ENCODE results near the gene RET.

RET gene

GRCh38 chr10:43065234-43065633 lies 11.6 kb upstream of the RET start:
- Histone ChIP-seq H2AFZ (ENCODE audit: low read depth) (no peak overlapping the region), H4K20me1 (ENCODE audit: insufficient read depth) (no peaks in the 10 kb centered on the region), H3K4me1 (ENCODE audit: low read depth, poor library complexity, severe bottlenecking) (no peaks in the 10 kb centered on the region), H3K4me3 (IDR thresholded peaks at IDR 0.05; ENCODE audit: insufficient read depth, low read depth, low read length) (no peak overlapping the region), H3K36me3 (ENCODE audit: insufficient read depth) (no peaks in the 10 kb centered on the region), H3K9ac (no peak overlapping the region), H3K27me3 (ENCODE audit: insufficient read depth, low read depth) (no peaks in the 10 kb centered on the region; the same call in 1 of the 2 replicates), H3K4me2 (no peak overlapping the region), H3K79me2 (ENCODE audit: insufficient read depth, low read depth) (no peaks in the 10 kb centered on the region), H3K27ac (no peak overlapping the region)
- no peak for TF ChIP-seq CTCF (conservative IDR thresholded peaks at IDR 0.05; ENCODE audit: low read depth, low read length)

- no peak overlapping the region for H3K4me3 ChIP-seq (IDR thresholded peaks at IDR 0.05; ENCODE audit: insufficient read depth, low read depth, low read length)
- H3K9ac ChIP-seq: no peak overlapping the region
- H4K20me1 ChIP-seq (ENCODE audit: insufficient read depth): no peaks in the 10 kb centered on the region
- H3K4me2 ChIP-seq: no peak overlapping the region
- H3K36me3 ChIP-seq (ENCODE audit: insufficient read depth): no peaks in the 10 kb centered on the region
- no peak overlapping the region for H3K27ac ChIP-seq
- H2AFZ ChIP-seq (ENCODE audit: low read depth): no peak overlapping the region
- no peaks in the 10 kb centered on the region for H3K79me2 ChIP-seq (ENCODE audit: insufficient read depth, low read depth)
- no peak for TF ChIP-seq CTCF (conservative IDR thresholded peaks at IDR 0.05; ENCODE audit: low read depth, low read length)
- no peaks in the 10 kb centered on the region for H3K4me1 ChIP-seq (ENCODE audit: low read depth, poor library complexity, severe bottlenecking)
- no peaks in the 10 kb centered on the region; the same call in 1 of the 2 replicates for H3K27me3 ChIP-seq (ENCODE audit: insufficient read depth, low read depth)
Observed at GRCh38 chr10:43065761-43066160, 11.1 kb upstream of the RET start.

- H3K9ac ChIP-seq: no peak overlapping the region
Observed at GRCh38 chr10:43066481-43066880, 10.4 kb upstream of the RET start.

GRCh38 chr10:43067391-43068135 lies 9.3 kb upstream of the RET start:
- Histone ChIP-seq H3K4me1 (ENCODE audit: low read depth, poor library complexity, severe bottlenecking) (no peaks in the 10 kb centered on the region), H2AFZ (ENCODE audit: low read depth) (no peak overlapping the region), H3K4me3 (IDR thresholded peaks at IDR 0.05; ENCODE audit: insufficient read depth, low read depth, low read length) (no peak overlapping the region), H3K9ac (no peak overlapping the region), H3K27me3 (ENCODE audit: insufficient read depth, low read depth) (no peaks in the 10 kb centered on the region; the same call in 1 of the 2 replicates), H3K4me2 (no peak overlapping the region), H3K36me3 (ENCODE audit: insufficient read depth) (no peaks in the 10 kb centered on the region), H4K20me1 (ENCODE audit: insufficient read depth) (no peaks in the 10 kb centered on the region), H3K27ac (no peak overlapping the region), H3K79me2 (ENCODE audit: insufficient read depth, low read depth) (no peaks in the 10 kb centered on the region)
- TF ChIP-seq CTCF (conservative IDR thresholded peaks at IDR 0.05; ENCODE audit: low read depth, low read length): no peak

More at GRCh38 chr10:43066481-43066880, 10.4 kb upstream of the RET start:
- Histone ChIP-seq H2AFZ (ENCODE audit: low read depth) (no peak overlapping the region), H3K79me2 (ENCODE audit: insufficient read depth, low read depth) (no peaks in the 10 kb centered on the region), H3K4me1 (ENCODE audit: low read depth, poor library complexity, severe bottlenecking) (no peaks in the 10 kb centered on the region), H4K20me1 (ENCODE audit: insufficient read depth) (no peaks in the 10 kb centered on the region), H3K27ac (no peak overlapping the region), H3K4me3 (IDR thresholded peaks at IDR 0.05; ENCODE audit: insufficient read depth, low read depth, low read length) (no peak overlapping the region), H3K36me3 (ENCODE audit: insufficient read depth) (no peaks in the 10 kb centered on the region), H3K27me3 (ENCODE audit: insufficient read depth, low read depth) (no peaks in the 10 kb centered on the region; the same call in 1 of the 2 replicates), H3K4me2 (no peak overlapping the region)
- no peak for TF ChIP-seq CTCF (conservative IDR thresholded peaks at IDR 0.05; ENCODE audit: low read depth, low read length)

All from KMS-11 (cell line).